HEK293 (cell line): Measurements from ENCODE around the gene BMPR1A.
A peak's percentile ranks its signal among the peaks of the same experiment; 100 is the strongest.

ENCODE experiments used
- CTCF ChIA-PET: fragments of 350-600 bp; formaldehyde crosslinking; extraction: SDS; loops from one replicate; lab custom pipeline; 2021; ENCODE audit warnings: antibody characterized with exemption; lab: Yijun Ruan, JAX
- POLR2A ChIA-PET: fragments of 300-600 bp; formaldehyde crosslinking; extraction: SDS; loops from one replicate; lab custom pipeline; 2020; ENCODE audit warnings: antibody characterized with exemption, inconsistent platforms; lab: Yijun Ruan, JAX
- H3K27ac ChIP-seq: fragments of 200-500 bp; sonication (Bioruptor generic); 2 replicates; pipeline ENCODE4 v1.5.1; 2014; ENCODE audit warnings: low read depth, low read length, control low read depth, inconsistent platforms; ENCODE audit errors: extremely low read depth
- H3K36me3 ChIP-seq, 2 experiments: fragments of 200-500 bp in 1 of 2; sonication (Bioruptor generic) in 1 of 2; 1 replicate in 1 of 2; 2 replicates in 1 of 2; pipeline ENCODE4 v1.5.1; 2014 to 2017; ENCODE audit warnings: inconsistent platforms in 2 of 2, low read length in 2 of 2; ENCODE audit not compliant: control insufficient read depth in 2 of 2, insufficient read depth in 1 of 2
- H3K4me1 ChIP-seq: fragments of 200-500 bp; sonication (Bioruptor generic); 2 replicates; pipeline ENCODE4 v1.5.1; 2014; ENCODE audit warnings: mild to moderate bottlenecking, low read length, inconsistent platforms; ENCODE audit not compliant: control insufficient read depth, insufficient read depth
- H3K4me3 ChIP-seq: 2 replicates; pipeline ENCODE4 v1.5.1; 2011; ENCODE audit warnings: low read depth, mild to moderate bottlenecking, control low read depth, low read length, moderate library complexity
- H3K9me3 ChIP-seq: fragments of 200-500 bp; sonication (Bioruptor generic); 2 replicates; pipeline ENCODE4 v1.5.1; 2014; ENCODE audit warnings: low read depth, low read length, inconsistent platforms; ENCODE audit not compliant: control insufficient read depth, insufficient read depth
- EGR2 ChIP-seq: fragments of 450-650 bp; formaldehyde crosslinking; IDR thresholded peaks from 2 replicates; pipeline ENCODE4 v1.5.1; 2016; ENCODE audit warnings: low read depth, missing biosample characterization, missing genetic modification characterization
- GLI4 ChIP-seq: fragments of 450-650 bp; formaldehyde crosslinking; IDR thresholded peaks from 2 replicates; pipeline ENCODE4 v1.5.1; 2016; ENCODE audit warnings: missing biosample characterization, missing genetic modification characterization
- SP3 ChIP-seq: fragments of 450-650 bp; formaldehyde crosslinking; IDR thresholded peaks from 2 replicates; pipeline ENCODE4 v1.5.1; 2016; ENCODE audit warnings: missing biosample characterization, missing genetic modification characterization
- WT1 ChIP-seq: fragments of 450-650 bp; formaldehyde crosslinking; IDR thresholded peaks from 2 replicates; pipeline ENCODE4 v1.5.1; 2016; ENCODE audit warnings: missing biosample characterization, missing genetic modification characterization
- ZFHX2 ChIP-seq: fragments of 450-650 bp; formaldehyde crosslinking; conservative IDR thresholded peaks from 2 replicates; pipeline ENCODE4 v1.5.1; 2016; ENCODE audit warnings: missing biosample characterization, missing genetic modification characterization
- ZNF239 ChIP-seq: fragments of 450-650 bp; formaldehyde crosslinking; IDR thresholded peaks from 2 replicates; pipeline ENCODE4 v1.5.1; 2016; ENCODE audit warnings: missing biosample characterization, missing genetic modification characterization
- ZNF335 ChIP-seq: fragments of 450-650 bp; formaldehyde crosslinking; conservative IDR thresholded peaks from 2 replicates; pipeline ENCODE4 v1.5.1; 2016; ENCODE audit warnings: missing biosample characterization, missing genetic modification characterization
- ZNF341 ChIP-seq: fragments of 450-650 bp; formaldehyde crosslinking; IDR thresholded peaks from 2 replicates; pipeline ENCODE4; 2016; ENCODE audit warnings: low read depth, missing biosample characterization, missing genetic modification characterization
- ZNF433 ChIP-seq: fragments of 450-650 bp; formaldehyde crosslinking; IDR thresholded peaks from 2 replicates; pipeline ENCODE4 v1.5.1; 2016; ENCODE audit warnings: missing biosample characterization, missing genetic modification characterization, low read depth
- ZNF664 ChIP-seq: fragments of 450-650 bp; formaldehyde crosslinking; IDR thresholded peaks from 2 replicates; pipeline ENCODE4 v1.5.1; 2016; ENCODE audit warnings: missing biosample characterization, missing genetic modification characterization
- ZNF677 ChIP-seq: fragments of 450-650 bp; IDR thresholded peaks from 2 replicates; pipeline ENCODE4 v1.5.0; 2018; ENCODE audit warnings: missing biosample characterization, mild to moderate bottlenecking, missing genetic modification characterization, moderate library complexity
- ZNF692 ChIP-seq: fragments of 450-650 bp; formaldehyde crosslinking; IDR thresholded peaks from 2 replicates; pipeline ENCODE4 v1.5.1; 2016; ENCODE audit warnings: missing biosample characterization, missing genetic modification characterization
- TF ChIP-seq, protein P1 (sequence below): fragments of 450-650 bp; formaldehyde crosslinking; IDR thresholded peaks from 2 replicates; pipeline ENCODE4 v1.5.1; 2016; ENCODE audit warnings: missing biosample characterization, missing genetic modification characterization
- TF ChIP-seq, protein P2 (sequence below): fragments of 450-650 bp; formaldehyde crosslinking; IDR thresholded peaks from 2 replicates; pipeline ENCODE4 v1.5.1; 2017; ENCODE audit warnings: missing biosample characterization, missing genetic modification characterization
- TF ChIP-seq, protein P3 (sequence below): fragments of 450-650 bp; formaldehyde crosslinking; IDR thresholded peaks from 2 replicates; pipeline ENCODE4 v1.5.1; 2016; ENCODE audit warnings: missing biosample characterization, missing genetic modification characterization
- TF ChIP-seq, protein P4 (sequence below): fragments of 450-650 bp; formaldehyde crosslinking; IDR thresholded peaks from 2 replicates; pipeline ENCODE4 v1.5.1; 2016; ENCODE audit warnings: missing biosample characterization, missing genetic modification characterization

BMPR1A gene

DNA sequence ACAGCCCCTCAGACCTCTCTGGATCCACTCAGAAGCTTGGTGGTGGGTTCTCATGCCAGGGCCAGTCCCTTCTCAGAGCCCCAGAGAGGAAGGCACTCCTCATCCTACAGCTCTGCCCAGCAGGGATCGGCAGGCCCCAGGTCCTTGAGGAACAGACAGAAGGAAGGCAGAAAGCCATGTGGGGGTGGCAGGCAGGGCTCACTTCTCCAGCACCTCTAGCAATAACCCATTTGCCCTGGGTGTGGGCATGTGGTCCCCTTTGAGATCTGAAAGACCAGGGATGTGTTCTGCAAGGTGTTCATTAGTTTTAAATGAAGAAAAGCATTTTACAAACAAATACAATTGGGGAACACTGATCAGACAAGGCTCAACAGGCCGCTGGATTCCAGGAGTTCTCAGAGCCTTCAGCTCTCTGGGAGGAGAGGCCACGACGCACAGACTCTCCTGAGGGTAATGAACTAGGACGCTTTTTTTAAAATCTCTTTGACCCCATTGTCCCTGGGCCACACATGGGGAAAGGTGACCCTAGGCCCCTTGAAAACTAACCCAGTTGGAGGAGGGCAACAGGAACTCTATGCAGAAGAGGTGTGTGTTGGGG lies 47.5 kb upstream of the BMPR1A start (continued):
- TF ChIP-seq, protein P1, sequence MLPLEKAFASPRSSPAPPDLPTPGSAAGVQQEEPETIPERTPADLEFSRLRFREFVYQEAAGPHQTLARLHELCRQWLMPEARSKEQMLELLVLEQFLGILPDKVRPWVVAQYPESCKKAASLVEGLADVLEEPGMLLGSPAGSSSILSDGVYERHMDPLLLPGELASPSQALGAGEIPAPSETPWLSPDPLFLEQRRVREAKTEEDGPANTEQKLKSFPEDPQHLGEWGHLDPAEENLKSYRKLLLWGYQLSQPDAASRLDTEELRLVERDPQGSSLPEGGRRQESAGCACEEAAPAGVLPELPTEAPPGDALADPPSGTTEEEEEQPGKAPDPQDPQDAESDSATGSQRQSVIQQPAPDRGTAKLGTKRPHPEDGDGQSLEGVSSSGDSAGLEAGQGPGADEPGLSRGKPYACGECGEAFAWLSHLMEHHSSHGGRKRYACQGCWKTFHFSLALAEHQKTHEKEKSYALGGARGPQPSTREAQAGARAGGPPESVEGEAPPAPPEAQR (tag by site-specific recombination): no peak
- TF ChIP-seq, protein P2, sequence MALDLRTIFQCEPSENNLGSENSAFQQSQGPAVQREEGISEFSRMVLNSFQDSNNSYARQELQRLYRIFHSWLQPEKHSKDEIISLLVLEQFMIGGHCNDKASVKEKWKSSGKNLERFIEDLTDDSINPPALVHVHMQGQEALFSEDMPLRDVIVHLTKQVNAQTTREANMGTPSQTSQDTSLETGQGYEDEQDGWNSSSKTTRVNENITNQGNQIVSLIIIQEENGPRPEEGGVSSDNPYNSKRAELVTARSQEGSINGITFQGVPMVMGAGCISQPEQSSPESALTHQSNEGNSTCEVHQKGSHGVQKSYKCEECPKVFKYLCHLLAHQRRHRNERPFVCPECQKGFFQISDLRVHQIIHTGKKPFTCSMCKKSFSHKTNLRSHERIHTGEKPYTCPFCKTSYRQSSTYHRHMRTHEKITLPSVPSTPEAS (tag by site-specific recombination): no peak

DNA sequence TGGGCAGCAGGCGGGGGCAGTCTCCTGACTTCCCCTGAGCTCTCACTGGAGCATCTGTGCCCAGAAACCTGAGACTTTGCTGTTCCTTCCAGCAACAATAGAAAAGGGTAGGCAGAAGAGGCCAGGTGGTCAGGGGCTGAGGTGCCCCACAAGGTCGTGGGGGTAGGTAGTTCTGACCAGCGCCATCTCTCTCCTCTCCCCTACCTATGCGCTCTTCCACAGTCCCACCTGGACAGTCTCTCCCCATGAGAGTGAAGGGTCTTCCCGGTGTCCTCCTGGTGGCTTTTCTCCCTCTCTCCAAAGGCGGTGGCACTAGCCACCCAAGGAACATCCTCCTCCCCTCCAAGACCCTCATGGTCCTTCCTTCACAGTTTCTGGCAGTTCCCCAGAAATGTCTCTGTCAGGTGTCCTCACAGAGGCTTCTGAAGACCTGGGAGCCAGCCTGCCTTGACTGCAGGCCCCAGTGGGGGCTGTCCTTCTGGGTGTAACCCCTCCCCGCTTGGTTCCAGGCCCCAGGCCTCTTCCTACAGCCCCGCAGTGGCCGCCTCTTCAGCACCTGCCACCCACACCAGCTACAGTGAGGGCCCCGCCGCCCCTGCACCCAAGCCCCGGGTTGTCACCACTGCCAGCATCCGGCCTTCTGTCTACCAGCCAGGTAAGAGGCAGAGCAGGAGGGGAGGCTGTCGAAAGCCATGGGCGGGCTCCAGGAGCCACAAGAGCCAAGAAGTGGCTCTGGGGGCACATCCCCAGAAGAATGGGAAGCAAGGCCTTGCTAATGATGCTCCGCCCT lies 46.8 kb upstream of the BMPR1A start:
- Histone ChIP-seq H3K36me3 (no peaks in the 10 kb centered on the region), H3K4me1 (peaks cover 8% of the 10 kb centered on the region; the same call in 1 of the 2 replicates), H3K9me3 (no peaks in the 10 kb centered on the region), H3K27ac (no peak overlapping the region), H3K4me3 (no peak overlapping the region)
- CTCF ChIA-PET: interaction anchor here (2.2 kb wide), 1 partner anchor 190 kb away, joined by 10 read pairs; no protein-coding TSS in a partner anchor
- TF ChIP-seq ZNF692 (tag by site-specific recombination): no peak
- no peak for TF ChIP-seq GLI4
- TF ChIP-seq ZNF239 (tag by site-specific recombination): no peak
- no peak for TF ChIP-seq ZNF664 (tag by site-specific recombination)
- no peak for TF ChIP-seq ZNF677 (tag by site-specific recombination)
- no peak for TF ChIP-seq SP3
- TF ChIP-seq EGR2: peak; percentile 66
- TF ChIP-seq, protein P3, sequence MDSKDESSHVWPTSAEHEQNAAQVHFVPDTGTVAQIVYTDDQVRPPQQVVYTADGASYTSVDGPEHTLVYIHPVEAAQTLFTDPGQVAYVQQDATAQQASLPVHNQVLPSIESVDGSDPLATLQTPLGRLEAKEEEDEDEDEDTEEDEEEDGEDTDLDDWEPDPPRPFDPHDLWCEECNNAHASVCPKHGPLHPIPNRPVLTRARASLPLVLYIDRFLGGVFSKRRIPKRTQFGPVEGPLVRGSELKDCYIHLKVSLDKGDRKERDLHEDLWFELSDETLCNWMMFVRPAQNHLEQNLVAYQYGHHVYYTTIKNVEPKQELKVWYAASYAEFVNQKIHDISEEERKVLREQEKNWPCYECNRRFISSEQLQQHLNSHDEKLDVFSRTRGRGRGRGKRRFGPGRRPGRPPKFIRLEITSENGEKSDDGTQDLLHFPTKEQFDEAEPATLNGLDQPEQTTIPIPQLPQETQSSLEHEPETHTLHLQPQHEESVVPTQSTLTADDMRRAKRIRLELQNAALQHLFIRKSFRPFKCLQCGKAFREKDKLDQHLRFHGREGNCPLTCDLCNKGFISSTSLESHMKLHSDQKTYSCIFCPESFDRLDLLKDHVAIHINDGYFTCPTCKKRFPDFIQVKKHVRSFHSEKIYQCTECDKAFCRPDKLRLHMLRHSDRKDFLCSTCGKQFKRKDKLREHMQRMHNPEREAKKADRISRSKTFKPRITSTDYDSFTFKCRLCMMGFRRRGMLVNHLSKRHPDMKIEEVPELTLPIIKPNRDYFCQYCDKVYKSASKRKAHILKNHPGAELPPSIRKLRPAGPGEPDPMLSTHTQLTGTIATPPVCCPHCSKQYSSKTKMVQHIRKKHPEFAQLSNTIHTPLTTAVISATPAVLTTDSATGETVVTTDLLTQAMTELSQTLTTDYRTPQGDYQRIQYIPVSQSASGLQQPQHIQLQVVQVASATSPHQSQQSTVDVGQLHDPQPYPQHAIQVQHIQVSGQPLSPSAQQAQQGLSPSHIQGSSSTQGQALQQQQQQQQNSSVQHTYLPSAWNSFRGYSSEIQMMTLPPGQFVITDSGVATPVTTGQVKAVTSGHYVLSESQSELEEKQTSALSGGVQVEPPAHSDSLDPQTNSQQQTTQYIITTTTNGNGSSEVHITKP: peak; percentile 55
- peak; percentile 41; the same call in 1 of the 2 replicates for TF ChIP-seq ZNF335 (tag by site-specific recombination)
- TF ChIP-seq, protein P4, sequence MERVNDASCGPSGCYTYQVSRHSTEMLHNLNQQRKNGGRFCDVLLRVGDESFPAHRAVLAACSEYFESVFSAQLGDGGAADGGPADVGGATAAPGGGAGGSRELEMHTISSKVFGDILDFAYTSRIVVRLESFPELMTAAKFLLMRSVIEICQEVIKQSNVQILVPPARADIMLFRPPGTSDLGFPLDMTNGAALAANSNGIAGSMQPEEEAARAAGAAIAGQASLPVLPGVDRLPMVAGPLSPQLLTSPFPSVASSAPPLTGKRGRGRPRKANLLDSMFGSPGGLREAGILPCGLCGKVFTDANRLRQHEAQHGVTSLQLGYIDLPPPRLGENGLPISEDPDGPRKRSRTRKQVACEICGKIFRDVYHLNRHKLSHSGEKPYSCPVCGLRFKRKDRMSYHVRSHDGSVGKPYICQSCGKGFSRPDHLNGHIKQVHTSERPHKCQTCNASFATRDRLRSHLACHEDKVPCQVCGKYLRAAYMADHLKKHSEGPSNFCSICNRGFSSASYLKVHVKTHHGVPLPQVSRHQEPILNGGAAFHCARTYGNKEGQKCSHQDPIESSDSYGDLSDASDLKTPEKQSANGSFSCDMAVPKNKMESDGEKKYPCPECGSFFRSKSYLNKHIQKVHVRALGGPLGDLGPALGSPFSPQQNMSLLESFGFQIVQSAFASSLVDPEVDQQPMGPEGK (tag by site-specific recombination): 0 out of 2 replicates have a peak, but pooled peaks have one; percentile 16
- no peak for TF ChIP-seq ZNF433 (tag by site-specific recombination)
- TF ChIP-seq WT1 (tag by site-specific recombination): no peak
- TF ChIP-seq ZFHX2 (tag by site-specific recombination): peak; percentile 65
- TF ChIP-seq ZNF341: peak; percentile 55
- POLR2A ChIA-PET: no interaction called here
